ENCODE measurements around the gene MECR.

The MECR gene

GRCh38 chr1:29259802-29260441, 29.2 kb upstream of the MECR start:
- no peak overlapping the region for H3K27ac ChIP-seq
- TF ChIP-seq CTCF (IDR thresholded peaks at IDR 0.05) (no peak), ZFX (IDR thresholded peaks at IDR 0.05; ENCODE audit: borderline replicate concordance) (no peak)

GRCh38 chr1:29258976-29259801, 28.5 kb upstream of the MECR start:
- no peak overlapping the region for H3K27ac ChIP-seq
- TF ChIP-seq CTCF (IDR thresholded peaks at IDR 0.05) (no peak), ZFX (IDR thresholded peaks at IDR 0.05; ENCODE audit: borderline replicate concordance) (no peak)

GRCh38 chr1:29258189-29258975, 27.6 kb upstream of the MECR start:
- no peak overlapping the region for H3K27ac ChIP-seq
- TF ChIP-seq CTCF (IDR thresholded peaks at IDR 0.05) (no peak), ZFX (IDR thresholded peaks at IDR 0.05; ENCODE audit: borderline replicate concordance) (no peak)

GRCh38 chr1:29256979-29257804, 26.5 kb upstream of the MECR start:
- no peak for TF ChIP-seq CTCF (IDR thresholded peaks at IDR 0.05)
- TF ChIP-seq ZFX (IDR thresholded peaks at IDR 0.05; ENCODE audit: borderline replicate concordance), result no peak
- no peak overlapping the region for H3K27ac ChIP-seq

- H3K27ac ChIP-seq, result no peak overlapping the region
- TF ChIP-seq ZFX (IDR thresholded peaks at IDR 0.05; ENCODE audit: borderline replicate concordance) (no peak), CTCF (IDR thresholded peaks at IDR 0.05) (no peak)
Measured at GRCh38 chr1:29256394-29256793, 25.7 kb upstream of the MECR start.

GRCh38 chr1:29255134-29255666, 24.5 kb upstream of the MECR start:
- H3K27ac ChIP-seq, result no peak overlapping the region
- no peak for TF ChIP-seq CTCF (IDR thresholded peaks at IDR 0.05)
- TF ChIP-seq ZFX (IDR thresholded peaks at IDR 0.05; ENCODE audit: borderline replicate concordance), result no peak

Data from 22Rv1 (cell line).